Loucy (cell line): Measurements from ENCODE around the gene POLQ.
"Not testable (repeated sequence)": the region's sequence is repeated elsewhere in the genome, so short reads cannot be mapped to it uniquely, and the experiment has no call there.

Experiments
- CTCF ChIP-seq: fragments of 200-600 bp; sonication (generic); conservative IDR thresholded peaks from 2 replicates; pipeline ENCODE4 v1.5.1; 2014; ENCODE audit warnings: mild to moderate bottlenecking, antibody characterized with exemption, low read length
- EZH2phosphoT487 ChIP-seq: fragments of 200-600 bp; IDR thresholded peaks from 2 replicates; pipeline ENCODE4 v1.6.1; 2018; ENCODE audit warnings: antibody characterized with exemption, mild to moderate bottlenecking, moderate library complexity, borderline replicate concordance

GRCh38 chr3:121398051-121398450, 147.7 kb downstream of the POLQ start:
- not testable (repeated sequence) for TF ChIP-seq CTCF, EZH2phosphoT487
